Measurements from ENCODE around the gene GNB3.

The GNB3 gene

GRCh38 chr12:6824085-6824775 is 16.5 kb upstream of the GNB3 start:
- no peak for DNase-seq

- DNase-seq, result no peak
Measured at GRCh38 chr12:6824901-6825381, 15.8 kb upstream of the GNB3 start.

- peak; percentile 65 to 80 (median 78) for DNase-seq
Measured at GRCh38 chr12:6825398-6826124, 15.2 kb upstream of the GNB3 start.

GRCh38 chr12:6826125-6826733 is 14.5 kb upstream of the GNB3 start:
- no peak for DNase-seq

GRCh38 chr12:6826734-6827436 is 13.8 kb upstream of the GNB3 start:
- no peak for DNase-seq

- peak in 2 of 4 experiments; percentile 14 to 21 for DNase-seq
Measured at GRCh38 chr12:6827437-6827911, 13.3 kb upstream of the GNB3 start.

GRCh38 chr12:6827982-6828780 is 12.5 kb upstream of the GNB3 start, which contains the start of gene P3H3:
Gene P3H3 (plus strand): TSS chr12:6828407. CDS start chr12:6828441, 34 bp downstream.
- peak in 1 of 4 experiments; percentile 51 for DNase-seq

GRCh38 chr12:6828781-6829535 is 11.8 kb upstream of the GNB3 start:
- peak in 1 of 4 experiments; percentile 51 for DNase-seq

- no peak for DNase-seq
Measured at GRCh38 chr12:6829536-6830220, 11.0 kb upstream of the GNB3 start.

GRCh38 chr12:6830286-6830890 is 10.3 kb upstream of the GNB3 start:
- no peak for DNase-seq

GRCh38 chr12:6830999-6831398 is 9.7 kb upstream of the GNB3 start:
- no peak for DNase-seq

GRCh38 chr12:6831450-6831995 is 9.2 kb upstream of the GNB3 start:
- no peak for DNase-seq

- no peak for DNase-seq
Measured at GRCh38 chr12:6832125-6832524, 8.6 kb upstream of the GNB3 start.

- no peak for DNase-seq
Measured at GRCh38 chr12:6833189-6833890, 7.4 kb upstream of the GNB3 start.

GRCh38 chr12:6834254-6834653 is 6.5 kb upstream of the GNB3 start:
- no peak for DNase-seq

- DNase-seq, result no peak
Measured at GRCh38 chr12:6834873-6835272, 5.9 kb upstream of the GNB3 start.

GRCh38 chr12:6836851-6837250 is 3.9 kb upstream of the GNB3 start:
- no peak for DNase-seq

GRCh38 chr12:6837370-6838060 is 3.2 kb upstream of the GNB3 start:
- no peak for DNase-seq

GRCh38 chr12:6838854-6839253 is 1.9 kb upstream of the GNB3 start:
- DNase-seq, result no peak

Measured in activated naive CD4-positive, alpha-beta T cell (primary cell).